Measurements from ENCODE around the gene COL6A1.

COL6A1 gene

DNA sequence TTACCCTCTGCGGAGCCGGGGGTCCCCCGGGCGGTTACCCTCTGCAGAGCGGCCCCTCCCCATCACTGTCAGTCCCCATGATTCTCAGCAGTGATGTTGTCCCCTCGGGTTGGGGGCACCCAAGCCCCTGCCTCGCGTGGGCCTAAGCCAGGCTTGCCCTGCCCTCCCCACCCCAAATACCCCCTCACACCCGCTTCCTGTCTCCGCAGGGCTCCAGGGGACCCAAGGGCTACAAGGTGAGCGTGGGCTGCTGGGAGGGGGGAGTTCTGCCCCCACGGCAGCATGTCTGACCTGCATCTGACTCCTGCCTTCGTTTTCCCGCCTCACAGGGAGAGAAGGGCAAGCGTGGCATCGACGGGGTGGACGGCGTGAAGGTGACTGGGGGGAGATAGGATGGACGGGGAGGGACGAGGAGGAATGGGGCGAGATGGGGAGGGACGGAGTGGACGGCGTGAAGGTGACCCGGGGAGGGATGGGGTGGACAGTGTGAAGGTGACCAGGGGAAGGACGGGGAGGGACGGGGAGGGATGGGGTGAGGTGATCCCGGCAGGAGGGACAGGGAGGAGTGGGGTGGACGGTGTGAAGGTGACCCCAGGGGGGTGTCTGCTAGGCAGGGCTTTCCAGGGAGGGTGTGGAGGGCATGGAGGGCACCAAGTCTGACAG is 8.6 kb downstream of the COL6A1 start:
- H3K4me1 ChIP-seq, result peaks cover 0 to 37% (median 13%) of the 10 kb centered on the region in 4 donors
- H3K9me3 ChIP-seq, result no peaks in the 10 kb centered on the region
- no peaks in the 10 kb centered on the region for H3K27me3 ChIP-seq
- H3K27ac ChIP-seq, result peak overlapping the region; percentile 21 to 82
- no peak overlapping the region for H3K4me3 ChIP-seq
- intact Hi-C loops (cut with DNase I; ENCODE audit: low total_unique reads), result loop anchor here (10.0 kb wide), 1 partner anchor 135 kb away; no protein-coding TSS in a partner anchor
- TF ChIP-seq, protein P1, sequence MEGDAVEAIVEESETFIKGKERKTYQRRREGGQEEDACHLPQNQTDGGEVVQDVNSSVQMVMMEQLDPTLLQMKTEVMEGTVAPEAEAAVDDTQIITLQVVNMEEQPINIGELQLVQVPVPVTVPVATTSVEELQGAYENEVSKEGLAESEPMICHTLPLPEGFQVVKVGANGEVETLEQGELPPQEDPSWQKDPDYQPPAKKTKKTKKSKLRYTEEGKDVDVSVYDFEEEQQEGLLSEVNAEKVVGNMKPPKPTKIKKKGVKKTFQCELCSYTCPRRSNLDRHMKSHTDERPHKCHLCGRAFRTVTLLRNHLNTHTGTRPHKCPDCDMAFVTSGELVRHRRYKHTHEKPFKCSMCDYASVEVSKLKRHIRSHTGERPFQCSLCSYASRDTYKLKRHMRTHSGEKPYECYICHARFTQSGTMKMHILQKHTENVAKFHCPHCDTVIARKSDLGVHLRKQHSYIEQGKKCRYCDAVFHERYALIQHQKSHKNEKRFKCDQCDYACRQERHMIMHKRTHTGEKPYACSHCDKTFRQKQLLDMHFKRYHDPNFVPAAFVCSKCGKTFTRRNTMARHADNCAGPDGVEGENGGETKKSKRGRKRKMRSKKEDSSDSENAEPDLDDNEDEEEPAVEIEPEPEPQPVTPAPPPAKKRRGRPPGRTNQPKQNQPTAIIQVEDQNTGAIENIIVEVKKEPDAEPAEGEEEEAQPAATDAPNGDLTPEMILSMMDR (IDR thresholded peaks at IDR 0.05), result no peak
- peaks cover 82 to 96% (median 93%) of the 10 kb centered on the region in 3 donors for H3K36me3 ChIP-seq
- peak in 1 of 2 donors; percentile 17 for DNase-seq

DNA sequence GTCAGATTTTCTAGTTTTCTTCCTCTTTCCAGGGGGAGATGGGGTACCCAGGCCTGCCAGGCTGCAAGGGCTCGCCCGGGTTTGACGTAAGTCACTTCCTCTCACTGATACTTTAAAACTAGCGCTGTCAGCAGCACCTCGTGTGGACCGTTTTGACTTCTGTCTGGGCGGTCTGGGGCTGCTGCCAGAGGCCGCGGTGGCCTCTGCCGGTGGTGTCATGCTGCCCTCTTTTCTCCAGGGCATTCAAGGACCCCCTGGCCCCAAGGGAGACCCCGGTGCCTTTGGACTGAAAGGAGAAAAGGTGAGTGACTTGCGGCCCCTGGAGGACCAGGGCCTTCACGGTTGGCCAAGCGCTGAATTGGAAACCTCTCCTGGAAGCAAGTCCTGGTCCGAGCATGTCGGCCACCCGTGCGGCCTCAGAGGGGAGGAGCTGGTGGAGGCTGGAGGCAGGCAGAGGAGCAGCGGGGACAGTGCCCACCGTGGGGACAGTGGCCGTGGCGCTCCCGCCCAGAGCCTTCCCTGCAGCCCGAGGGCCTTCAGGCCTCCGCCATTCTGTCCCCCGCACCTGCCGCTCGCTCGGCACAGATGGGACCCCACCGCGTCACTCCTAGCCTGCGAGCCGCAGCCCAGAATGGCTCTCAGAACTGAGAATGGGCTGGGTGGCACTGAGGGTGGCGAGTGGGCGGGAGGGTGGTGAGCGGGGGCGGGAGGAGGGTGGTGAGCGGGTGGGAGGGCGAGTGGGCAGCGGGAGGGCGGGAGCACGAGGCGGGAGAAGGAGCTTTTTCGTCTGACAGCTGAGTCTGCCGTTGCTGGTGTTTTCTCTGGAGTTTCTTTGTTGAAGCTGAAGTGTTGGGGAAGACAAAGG is 9.4 kb downstream of the COL6A1 start:
- peaks cover 0 to 35% (median 9%) of the 10 kb centered on the region in 4 donors for H3K4me1 ChIP-seq
- peaks cover 75 to 96% (median 92%) of the 10 kb centered on the region in 3 donors for H3K36me3 ChIP-seq
- TF ChIP-seq, protein P1 (IDR thresholded peaks at IDR 0.05), result no peak
- no peaks in the 10 kb centered on the region for H3K27me3 ChIP-seq
- intact Hi-C loops (cut with DNase I; ENCODE audit: low total_unique reads), result loop anchor here (10.0 kb wide), 1 partner anchor 134 kb away; no protein-coding TSS in a partner anchor
- peak overlapping the region in 1 of 2 donors; percentile 82 for H3K27ac ChIP-seq
- H3K9me3 ChIP-seq, result no peaks in the 10 kb centered on the region
- peak in 1 of 2 donors; percentile 18 for DNase-seq
- H3K4me3 ChIP-seq, result no peak overlapping the region

DNA sequence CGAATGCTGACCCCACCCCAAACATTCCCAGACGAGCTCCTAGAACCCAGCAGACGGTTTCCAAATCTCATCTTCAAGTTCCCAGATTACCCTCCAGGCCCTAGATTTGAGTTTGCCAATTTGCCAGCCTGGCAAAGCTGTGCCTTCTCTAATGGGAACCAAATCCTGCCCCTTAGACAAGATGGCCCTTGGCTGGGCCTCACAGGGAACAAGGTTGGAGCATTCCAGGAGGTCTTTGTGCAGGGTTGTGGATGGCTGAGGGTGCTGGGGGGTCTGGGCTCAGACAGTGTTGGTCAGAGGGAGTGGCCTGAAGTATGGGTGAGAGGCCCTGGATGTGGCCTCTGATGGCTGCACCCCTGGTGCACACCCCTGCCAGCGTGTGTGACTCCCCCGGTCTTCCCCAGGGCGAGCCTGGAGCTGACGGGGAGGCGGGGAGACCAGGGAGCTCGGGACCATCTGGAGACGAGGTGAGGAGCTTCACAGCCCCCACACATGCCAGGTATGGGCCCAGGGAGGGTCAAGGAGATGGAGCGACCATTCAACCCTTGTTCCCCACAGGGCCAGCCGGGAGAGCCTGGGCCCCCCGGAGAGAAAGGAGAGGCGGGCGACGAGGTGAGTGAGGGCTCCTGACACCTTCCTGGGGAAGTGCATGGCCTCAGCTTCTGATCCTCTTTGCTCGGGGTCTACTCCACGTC is 10.2 kb downstream of the COL6A1 start:
- intact Hi-C loops (cut with DNase I; ENCODE audit: low total_unique reads), result loop anchor here (10.0 kb wide), 1 partner anchor 133 kb away; no protein-coding TSS in a partner anchor
- no peak overlapping the region for H3K4me3 ChIP-seq

DNA sequence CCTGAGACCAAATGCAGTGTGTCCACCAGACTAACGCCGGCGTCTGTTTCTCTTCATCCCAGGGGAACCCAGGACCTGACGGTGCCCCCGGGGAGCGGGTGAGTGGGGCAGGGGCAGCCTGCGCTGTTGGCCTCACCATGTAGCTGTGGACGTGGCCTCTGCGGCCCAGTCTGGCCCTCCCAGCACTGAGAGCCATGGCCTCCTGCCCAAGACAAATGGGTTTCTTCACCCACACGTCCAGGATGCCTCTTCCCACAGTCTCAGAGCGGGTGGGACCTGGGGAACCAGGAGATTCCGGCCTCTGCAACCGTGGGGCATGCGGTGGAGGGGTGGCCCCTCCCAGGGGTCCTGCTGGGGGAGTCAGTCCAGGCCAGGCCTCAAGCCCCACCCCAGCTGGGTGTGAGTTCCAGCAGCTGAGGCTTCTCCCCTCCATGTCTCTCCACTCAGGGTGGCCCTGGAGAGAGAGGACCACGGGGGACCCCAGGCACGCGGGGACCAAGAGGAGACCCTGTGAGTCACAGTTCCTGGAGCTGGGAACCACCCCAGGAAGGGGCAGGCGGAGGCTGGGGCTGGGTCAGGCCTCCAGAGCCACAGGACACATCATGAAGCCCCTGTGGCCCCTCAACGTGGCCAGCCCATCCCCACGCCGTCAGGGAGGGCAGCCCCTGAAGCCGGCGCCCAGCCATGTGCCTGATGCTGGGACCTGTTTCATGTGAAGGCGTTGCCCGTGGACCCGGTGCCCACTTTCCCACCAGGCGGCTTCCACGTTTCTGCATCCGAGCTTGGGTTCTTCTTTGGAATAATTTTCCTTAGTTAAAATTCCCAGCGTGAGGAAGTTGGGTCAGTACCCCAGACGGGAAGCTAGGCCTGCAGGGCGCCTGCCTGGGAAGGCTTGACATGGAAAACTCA is 11.0 kb downstream of the COL6A1 start:
- Histone ChIP-seq H3K27ac (peak overlapping the region; percentile 73 to 82), H3K36me3 (peaks cover 75 to 96% (median 92%) of the 10 kb centered on the region in 3 donors), H3K9me3 (no peaks in the 10 kb centered on the region), H3K4me3 (no peak overlapping the region), H3K4me1 (peaks cover 0 to 28% (median 3%) of the 10 kb centered on the region in 4 donors), H3K27me3 (no peaks in the 10 kb centered on the region)
- TF ChIP-seq, protein P1 (IDR thresholded peaks at IDR 0.05), result no peak
- intact Hi-C loops (cut with DNase I; ENCODE audit: low total_unique reads), result loop anchor here (10.0 kb wide), 1 partner anchor 132 kb away; no protein-coding TSS in a partner anchor
- DNase-seq, result peak; percentile 30 to 71

More for the DNA sequence above, 10.2 kb downstream of the COL6A1 start:
- no peaks in the 10 kb centered on the region for H3K9me3 ChIP-seq
- peaks cover 75 to 96% (median 92%) of the 10 kb centered on the region in 3 donors for H3K36me3 ChIP-seq
- no peaks in the 10 kb centered on the region for H3K27me3 ChIP-seq
- peaks cover 0 to 30% (median 6%) of the 10 kb centered on the region in 4 donors for H3K4me1 ChIP-seq
- TF ChIP-seq, protein P1 (IDR thresholded peaks at IDR 0.05), result no peak
- peak in 1 of 2 donors; percentile 16 for DNase-seq
- H3K27ac ChIP-seq, result peak overlapping the region; percentile 73 to 82

Data from tibial artery (tissue), 4 donors.